ENCODE data around the gene SOX6.

- TF ChIP-seq POLR2A (IDR thresholded peaks at IDR 0.05; ENCODE audit: low read depth, low read length), result no peak
- TF ChIP-seq POLR2AphosphoS5 (IDR thresholded peaks at IDR 0.05; ENCODE audit: low read depth, low read length), result no peak
- TF ChIP-seq SPI1 (IDR thresholded peaks at IDR 0.05; ENCODE audit: low read depth, low read length), result no peak
These were observed 320.1 kb downstream of the SOX6 start for GRCh38 chr11:16036218-16036617.

Data from GM12891 (cell line).